Endothelial cell of umbilical vein (primary cell): ENCODE data around the gene DIAPH3. TPM values are rescaled to one million over a fixed set of nuclear protein-coding genes. Genes with fewer than 3 reads are reported as not detected.

Experiments
- BruUV-seq: library from RNA; stranded (reverse); fragments of 400-500 nt; replicated peaks from 2 replicates; lab custom pipeline; 2021; lab: Mats Ljungman, UMichigan
- CTCF ChIA-PET: fragments of 300-600, 350-600 bp; sonication (Branson Sonifier 250); formaldehyde crosslinking; loops from one replicate; lab custom pipeline; 2021; ENCODE audit warnings: antibody characterized with exemption, inconsistent platforms; lab: Charles Lee
- POLR2A ChIA-PET: fragments of 300-600, 350-600 bp; sonication (Branson Sonifier 250); formaldehyde crosslinking; loops from one replicate; lab custom pipeline; 2021; ENCODE audit warnings: antibody characterized with exemption, inconsistent platforms; lab: Charles Lee
- DNase-seq: peaks from one replicate; pipeline ENCODE4 v3.0.0-alpha.2; 2011; ENCODE audit warnings: low read depth, low spot score
- FAIRE-seq: peaks from 2 replicates; lab custom pipeline; 2011; peaks lifted over from hg19 to GRCh38; lab: Jason Lieb, UNC
- H2AFZ ChIP-seq: 2 replicates; pipeline ENCODE4 v1.6.0; 2012; ENCODE audit warnings: low read depth, low read length, control low read depth, inconsistent platforms
- H3K27ac ChIP-seq: 2 replicates; pipeline ENCODE4 v1.5.1; 2011; ENCODE audit warnings: low read depth, mild to moderate bottlenecking, control low read depth, low read length, moderate library complexity; ENCODE audit not compliant: insufficient read depth
- H3K27me3 ChIP-seq, 2 experiments: 2 replicates each; pipeline versions ENCODE4 v1.6.0 to v1.6.1; 2011; ENCODE audit warnings: low read length in 2 of 2, mixed read lengths in 1 of 2; ENCODE audit not compliant: control insufficient read depth in 2 of 2, insufficient read depth in 2 of 2
- H3K36me3 ChIP-seq, 2 experiments: 2 replicates in 1 of 2; 3 replicates in 1 of 2; pipeline ENCODE4 v1.5.1; 2011; ENCODE audit warnings: low read length in 2 of 2, mild to moderate bottlenecking in 1 of 2, moderate library complexity in 1 of 2; ENCODE audit not compliant: control insufficient read depth in 2 of 2, insufficient read depth in 2 of 2; ENCODE audit errors: extremely low read depth in 1 of 2
- H3K4me1 ChIP-seq: 3 replicates; pipeline ENCODE4 v1.5.1; 2011; ENCODE audit warnings: mild to moderate bottlenecking, low read length; ENCODE audit not compliant: control insufficient read depth, insufficient read depth; ENCODE audit errors: extremely low read depth
- H3K4me2 ChIP-seq: 2 replicates; pipeline ENCODE4 v1.6.1; 2011; ENCODE audit warnings: low read length, control low read depth, mixed read lengths; ENCODE audit not compliant: insufficient read depth
- H3K4me3 ChIP-seq, 3 experiments: fragments of 200-600 bp in 1 of 3; sonication (generic), shearing (Covaris generic) in 1 of 3; replicated peaks in 1 of 3; 2 replicates each; pipeline ENCODE4 v1.5.1; 2011 to 2016; ENCODE audit warnings: control low read depth in 3 of 3, low read length in 3 of 3, mild to moderate bottlenecking in 2 of 3, inconsistent platforms in 1 of 3, low read depth in 1 of 3, moderate library complexity in 1 of 3; ENCODE audit not compliant: insufficient read depth in 1 of 3
- H3K79me2 ChIP-seq: 2 replicates; pipeline ENCODE4 v1.6.0; 2012; ENCODE audit warnings: low read length, inconsistent platforms; ENCODE audit not compliant: control insufficient read depth, insufficient read depth
- H3K9ac ChIP-seq: replicated peaks from 2 replicates; pipeline ENCODE3; 2011; ENCODE audit warnings: low read length, control low read depth; ENCODE audit not compliant: insufficient read depth; ENCODE audit errors: extremely low read depth
- H3K9me1 ChIP-seq: replicated peaks from 3 replicates; pipeline ENCODE4 v1.6.0; 2011; ENCODE audit warnings: mild to moderate bottlenecking, low read length; ENCODE audit not compliant: control insufficient read depth, insufficient read depth; ENCODE audit errors: extremely low read depth
- H3K9me3 ChIP-seq: replicated peaks from 2 replicates; pipeline ENCODE4 v1.5.1; 2012; ENCODE audit warnings: low read length, inconsistent platforms; ENCODE audit not compliant: control insufficient read depth, insufficient read depth
- H4K20me1 ChIP-seq: replicated peaks from 2 replicates; pipeline ENCODE3; 2011; ENCODE audit warnings: mild to moderate bottlenecking, low read length; ENCODE audit not compliant: control insufficient read depth, insufficient read depth; ENCODE audit errors: extremely low read depth
- CTCF ChIP-seq, 2 donors: IDR thresholded peaks; 1 replicate in 1 of 2; 2 replicates in 1 of 2; pipeline ENCODE4 v1.5.1; 2011; ENCODE audit warnings: low read length in 2 of 2, mild to moderate bottlenecking in 2 of 2, moderate library complexity in 2 of 2, control low read depth in 1 of 2, inconsistent platforms in 1 of 2, low read depth in 1 of 2; ENCODE audit not compliant: insufficient read depth in 1 of 2; ENCODE audit errors: extremely low read depth in 1 of 2
- EZH2 ChIP-seq: IDR thresholded peaks from 2 replicates; pipeline ENCODE4 v1.6.1; 2012; ENCODE audit warnings: borderline replicate concordance, low read depth, mild to moderate bottlenecking, moderate library complexity, low read length, inconsistent platforms; ENCODE audit not compliant: severe bottlenecking
- FOS ChIP-seq: IDR thresholded peaks from 2 replicates; pipeline ENCODE4 v1.6.1; 2011; ENCODE audit warnings: mild to moderate bottlenecking, low read length, moderate library complexity, borderline replicate concordance; ENCODE audit not compliant: insufficient read depth
- GATA2 ChIP-seq: IDR thresholded peaks from 2 replicates; pipeline ENCODE4 v1.7.0; 2011; ENCODE audit warnings: low read depth, mild to moderate bottlenecking, moderate library complexity, mixed read lengths, low read length; ENCODE audit not compliant: insufficient read length, insufficient read depth
- JUN ChIP-seq: IDR thresholded peaks from 2 replicates; pipeline ENCODE4 v1.6.1; 2011; ENCODE audit warnings: borderline replicate concordance, low read depth; ENCODE audit not compliant: insufficient read length, insufficient read depth
- MAX ChIP-seq: IDR thresholded peaks from 2 replicates; pipeline ENCODE4 v1.6.1; 2011; ENCODE audit not compliant: insufficient read depth, insufficient read length
- MYC ChIP-seq: IDR thresholded peaks from one replicate; pipeline ENCODE4 v1.6.1; 2011; ENCODE audit warnings: mild to moderate bottlenecking, low read depth, low read length
- POLR2A ChIP-seq: IDR thresholded peaks from 2 replicates; pipeline ENCODE4 v1.6.1; 2012; ENCODE audit warnings: low read depth, mild to moderate bottlenecking, control low read depth, low read length
- POLR2AphosphoS5 ChIP-seq: IDR thresholded peaks from 2 replicates; pipeline ENCODE4 v1.6.1; 2012; ENCODE audit warnings: low read depth, mild to moderate bottlenecking, control low read depth, low read length, moderate library complexity; ENCODE audit not compliant: insufficient read depth
- dilution Hi-C: fragments of 300-500 bp; cut with MboI; formaldehyde crosslinking; loops from one replicate; pipeline ENCODE4 v1.15.0; 2019; ENCODE audit warnings: low sequenced_read_pairs; ENCODE audit not compliant: extremely low pct_ligation_motif_present
- intact Hi-C: fragments of 100-400 bp; cut with micrococcal nuclease; formaldehyde crosslinking; loops from one replicate; pipeline ENCODE4 v1.10.0; 2022
- polyA plus RNA-seq, 4 experiments: library from polyadenylated mRNA; depleted of rRNA in 3 of 4; stranded (reverse) in 3 of 4; unstranded in 1 of 4; fragments of >200 nt; gene quantifications; 2 replicates each; pipeline versions ENCODE4 v1.2.1 to v1.2.3, GENCODE V29; 2011 to 2012; ENCODE audit warnings: missing spikeins in 1 of 4
- total RNA-seq: library from RNA; stranded (reverse); gene quantifications from 2 replicates; pipeline ENCODE4 v1.2.3, GENCODE V29; 2021

The DIAPH3 gene
- total and polyA plus RNA-seq, 2 donors (not counting 3 experiments of a cell fraction or from before 2014, with no cell fraction given), result 9.9 to 44.0 TPM

GRCh38 chr13:59730026-59730425, 433.7 kb downstream of the DIAPH3 start:
- dilution Hi-C loops, result no loop called here
- H3K9ac ChIP-seq, result no peak overlapping the region
- ChIA-PET CTCF (interaction anchor here (0.8 kb wide), 1 partner anchor 8 kb away, joined by 3 read pairs; no protein-coding TSS in a partner anchor), POLR2A (no interaction called here)
- H3K9me3 ChIP-seq, result no peaks in the 10 kb centered on the region
- no peaks in the 10 kb centered on the region for H3K27me3 ChIP-seq
- H2AFZ ChIP-seq, result no peak overlapping the region
- H3K9me1 ChIP-seq, result no peaks in the 10 kb centered on the region
- FAIRE-seq, result no peak
- TF ChIP-seq POLR2A (no peak), MYC (no peak), GATA2 (no peak), EZH2 (no peak), MAX (no peak), JUN (no peak), CTCF (IDR thresholded peaks at IDR 0.05; ENCODE audit: extremely low read depth in 1 of 2, insufficient read depth in 1 of 2, low read depth in 1 of 2, low read length in 2 of 2) (no peak), POLR2AphosphoS5 (no peak), FOS (no peak)
- no TSS peak for BruUV-seq
- no peak overlapping the region for H3K4me2 ChIP-seq
- DNase-seq, result no peak
- no peaks in the 10 kb centered on the region for H3K79me2 ChIP-seq
- no peaks in the 10 kb centered on the region for H4K20me1 ChIP-seq
- H3K36me3 ChIP-seq, result no peaks in the 10 kb centered on the region
- intact Hi-C loops, result no loop called here
- H3K4me1 ChIP-seq, result no peaks in the 10 kb centered on the region
- H3K27ac ChIP-seq, result no peak overlapping the region
- H3K4me3 ChIP-seq, result no peak overlapping the region
